Cardiac muscle cell (in vitro differentiated cells and primary cell): Measurements from ENCODE around the gene TMEM135. TPM values are rescaled to one million over a fixed set of nuclear protein-coding genes. Genes with fewer than 3 reads are reported as not detected.

ENCODE experiments used
- DNase-seq, 2 donors: peaks; one replicate each; pipeline versions ENCODE4 v3.0.0 to v3.0.0-alpha.2; 2010 to 2017; ENCODE audit warnings: low read depth in 1 of 2, low spot score in 1 of 2
- H3K27ac ChIP-seq: fragments of 200-600 bp; sonication (generic); 2 replicates; pipeline ENCODE4 v1.5.1; 2016
- H3K27me3 ChIP-seq: fragments of 200-600 bp; sonication (generic); 2 replicates; pipeline ENCODE4 v1.6.0; 2016; ENCODE audit warnings: control low read depth
- H3K36me3 ChIP-seq: fragments of 200-600 bp; sonication (generic); 2 replicates; pipeline ENCODE4 v1.5.1; 2016; ENCODE audit warnings: control low read depth
- H3K4me1 ChIP-seq: fragments of 200-600 bp; sonication (generic); 2 replicates; pipeline ENCODE4 v1.8.1; 2017; ENCODE audit warnings: low read depth, mild to moderate bottlenecking, mixed run types
- H3K4me3 ChIP-seq: fragments of 200-600 bp; sonication (generic); 2 replicates; pipeline ENCODE4 v1.5.1; 2016; ENCODE audit warnings: mild to moderate bottlenecking
- H3K9me3 ChIP-seq: fragments of 200-600 bp; sonication (generic); 2 replicates; pipeline ENCODE4 v1.5.1; 2017; ENCODE audit warnings: low read depth, mild to moderate bottlenecking, control low read depth
- CTCF ChIP-seq: IDR thresholded peaks from 2 replicates; pipeline ENCODE4 v1.5.1; 2012; ENCODE audit warnings: low read depth, mild to moderate bottlenecking, low read length
- polyA plus RNA-seq: library from polyadenylated mRNA; unstranded; fragments of >200 nt; fragmentation: Nextera tagmentation; extraction: Ambion mirVana; gene quantifications from 2 replicates; pipeline ENCODE4 v1.2.1, GENCODE V29; 2016
- total RNA-seq: library from RNA; depleted of rRNA; stranded (reverse); fragments of >200 nt; gene quantifications from 2 replicates; pipeline ENCODE4 v1.2.3, GENCODE V29; 2016

TMEM135 gene
- total and polyA plus RNA-seq, 2 experiments from 2014 or later = 25.2 to 28.8 TPM

GRCh38 chr11:87046824-87047223, 9.1 kb downstream of the TMEM135 start:
- TF ChIP-seq CTCF = no peak
- Histone ChIP-seq H3K27ac (no peak overlapping the region), H3K9me3 (no peaks in the 10 kb centered on the region), H3K36me3 (peaks cover 6% of the 10 kb centered on the region), H3K27me3 (no peaks in the 10 kb centered on the region), H3K4me3 (no peak overlapping the region), H3K4me1 (no peaks in the 10 kb centered on the region)
- no peak for DNase-seq

DNA sequence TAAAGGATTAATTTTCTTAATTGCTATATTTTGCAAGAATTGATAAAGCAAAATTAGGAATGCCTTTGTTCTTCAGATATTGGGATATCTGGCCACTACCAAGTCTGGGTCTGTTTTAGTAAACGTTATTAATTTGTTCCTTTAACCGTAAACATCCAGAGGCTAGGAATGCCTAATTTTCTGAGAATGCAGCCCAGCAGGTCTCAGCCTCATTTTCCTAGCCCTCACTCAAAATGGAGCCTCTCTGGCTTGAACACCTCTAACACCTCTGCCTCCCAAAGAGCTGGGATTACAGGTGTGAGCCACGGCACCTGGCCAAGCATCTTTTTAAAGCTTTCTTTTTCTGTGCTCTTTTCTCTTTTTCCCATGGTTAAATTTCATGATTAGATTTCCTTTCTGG, 18.4 kb downstream of the TMEM135 start:
- DNase-seq = no peak
- Histone ChIP-seq H3K27me3 (no peaks in the 10 kb centered on the region), H3K4me3 (no peak overlapping the region), H3K36me3 (no peaks in the 10 kb centered on the region), H3K9me3 (no peaks in the 10 kb centered on the region), H3K27ac (no peak overlapping the region), H3K4me1 (peaks cover 4% of the 10 kb centered on the region)
- TF ChIP-seq CTCF = no peak

GRCh38 chr11:87057749-87058148, 20.0 kb downstream of the TMEM135 start:
- Histone ChIP-seq H3K27ac (no peak overlapping the region), H3K4me3 (no peak overlapping the region), H3K27me3 (no peaks in the 10 kb centered on the region), H3K9me3 (no peaks in the 10 kb centered on the region), H3K36me3 (no peaks in the 10 kb centered on the region), H3K4me1 (peaks cover 4% of the 10 kb centered on the region)
- no peak for DNase-seq
- no peak for TF ChIP-seq CTCF

DNA sequence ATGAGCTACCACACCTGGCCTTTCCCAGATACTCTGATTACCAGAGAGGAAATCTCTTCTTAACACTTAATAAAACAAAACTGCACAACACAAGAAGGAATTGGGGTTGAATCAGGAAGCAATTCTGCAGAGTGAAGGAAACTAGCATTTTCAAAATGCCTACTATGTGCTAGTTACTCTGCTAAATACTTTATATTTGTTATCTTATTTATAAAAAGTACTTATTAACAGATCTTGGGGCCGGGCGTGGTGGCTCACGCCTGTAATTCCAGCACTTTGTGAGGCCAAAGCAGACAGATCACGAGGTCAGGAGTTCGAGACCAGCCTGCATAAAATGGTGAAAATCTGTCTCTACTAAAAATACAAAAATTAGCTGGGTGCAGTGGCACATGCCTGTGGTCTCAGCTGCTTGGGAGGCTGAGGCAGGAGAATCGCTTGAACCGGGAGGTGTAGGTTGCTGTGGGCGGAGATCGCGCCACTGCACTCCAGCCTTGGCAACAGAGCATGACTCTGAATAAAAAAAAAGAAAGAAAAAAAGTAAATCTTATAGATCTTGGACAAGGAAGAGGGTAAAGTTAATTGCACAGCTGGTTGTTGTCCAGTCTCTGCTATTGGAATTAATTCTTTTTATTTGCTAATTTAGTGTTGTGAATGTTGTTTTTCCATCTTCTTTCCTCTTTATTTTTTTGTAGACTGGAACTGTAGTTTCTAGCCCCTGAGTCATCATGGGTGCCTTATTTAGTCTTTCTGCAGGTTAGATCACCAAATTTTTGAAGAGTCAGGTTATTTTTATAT, 22.1 kb downstream of the TMEM135 start:
- Histone ChIP-seq H3K36me3 (no peaks in the 10 kb centered on the region), H3K27me3 (no peaks in the 10 kb centered on the region), H3K4me1 (no peaks in the 10 kb centered on the region), H3K9me3 (no peaks in the 10 kb centered on the region), H3K4me3 (no peak overlapping the region), H3K27ac (no peak overlapping the region)
- no peak for DNase-seq
- TF ChIP-seq CTCF = no peak

DNA sequence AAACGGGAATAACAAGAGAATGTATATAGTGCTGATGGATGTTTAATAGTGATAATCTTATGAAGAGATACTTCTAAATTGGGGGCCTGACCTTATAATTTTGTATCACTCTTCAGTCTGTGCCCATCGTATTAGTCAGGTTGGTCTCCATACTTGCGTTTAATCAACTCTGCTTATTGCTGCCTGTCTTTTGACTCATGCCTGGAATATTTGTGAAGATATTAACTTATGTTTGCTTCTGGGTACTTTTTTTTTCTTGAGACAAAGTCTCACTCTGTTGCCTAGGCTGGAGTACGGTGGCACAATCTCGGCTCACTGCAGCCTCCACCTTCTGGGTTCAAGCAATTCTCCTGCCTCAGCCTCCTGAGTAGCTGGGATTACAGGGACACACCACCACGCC, 24.0 kb downstream of the TMEM135 start:
- Histone ChIP-seq H3K27me3 (no peaks in the 10 kb centered on the region), H3K9me3 (no peaks in the 10 kb centered on the region), H3K4me1 (no peaks in the 10 kb centered on the region), H3K4me3 (no peak overlapping the region), H3K27ac (no peak overlapping the region), H3K36me3 (no peaks in the 10 kb centered on the region)
- DNase-seq = no peak
- no peak for TF ChIP-seq CTCF
